ENCODE data around the gene CYTIP. TPM values are rescaled to one million over a fixed set of nuclear protein-coding genes. Genes with fewer than 3 reads are reported as not detected.

Gene CYTIP
- polyA plus RNA-seq, 2 of the 4 experiments (the other 2 are of a cell fraction), result 0.34 TPM; not detected in 1

DNA sequence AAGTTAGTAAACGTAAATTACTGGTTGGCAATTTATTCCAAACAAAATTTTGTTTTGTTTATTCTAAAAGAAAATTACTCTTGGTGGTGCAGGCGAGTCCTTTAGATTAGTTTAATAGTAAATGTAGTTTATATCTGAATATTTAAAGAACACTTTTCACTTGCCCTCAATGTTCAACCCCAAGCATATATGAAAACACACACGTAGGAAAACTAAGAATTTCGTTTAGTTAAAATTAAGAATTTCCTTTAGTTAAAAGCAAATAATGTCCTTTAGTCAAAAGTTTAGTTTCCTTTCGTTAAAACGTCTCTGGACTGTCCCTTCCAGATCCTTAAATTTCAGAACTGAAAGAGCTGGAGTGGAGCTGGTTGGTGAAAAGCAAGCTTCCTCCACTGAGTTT, 19.1 kb upstream of the CYTIP start:
- no peak for DNase-seq (ENCODE audit: low read depth in 1 of 2, low spot score in 1 of 2)
- ATAC-seq, result no peak
- TF ChIP-seq RFX5 (IDR thresholded peaks at IDR 0.05) (no peak), SREBF2 (IDR thresholded peaks at IDR 0.05) (no peak), TP53 (CRISPR knock-in tag; IDR thresholded peaks at IDR 0.05) (no peak), ZC3H11A (IDR thresholded peaks at IDR 0.05) (no peak), EP300 (IDR thresholded peaks at IDR 0.05) (no peak), MAFK (IDR thresholded peaks at IDR 0.05; ENCODE audit: partially characterized antibody) (no peak), ZSCAN20 (CRISPR knock-in tag; IDR thresholded peaks at IDR 0.05) (no peak), JUNB (IDR thresholded peaks at IDR 0.05) (no peak), POLR2A (IDR thresholded peaks at IDR 0.05; ENCODE audit: low read length) (no peak), CBX8 (IDR thresholded peaks at IDR 0.05) (no peak), HOXB13 (CRISPR knock-in tag; IDR thresholded peaks at IDR 0.05; ENCODE audit: low read depth) (no peak), FOXS1 (CRISPR knock-in tag; IDR thresholded peaks at IDR 0.05) (no peak)
- TF ChIP-seq, protein P1, sequence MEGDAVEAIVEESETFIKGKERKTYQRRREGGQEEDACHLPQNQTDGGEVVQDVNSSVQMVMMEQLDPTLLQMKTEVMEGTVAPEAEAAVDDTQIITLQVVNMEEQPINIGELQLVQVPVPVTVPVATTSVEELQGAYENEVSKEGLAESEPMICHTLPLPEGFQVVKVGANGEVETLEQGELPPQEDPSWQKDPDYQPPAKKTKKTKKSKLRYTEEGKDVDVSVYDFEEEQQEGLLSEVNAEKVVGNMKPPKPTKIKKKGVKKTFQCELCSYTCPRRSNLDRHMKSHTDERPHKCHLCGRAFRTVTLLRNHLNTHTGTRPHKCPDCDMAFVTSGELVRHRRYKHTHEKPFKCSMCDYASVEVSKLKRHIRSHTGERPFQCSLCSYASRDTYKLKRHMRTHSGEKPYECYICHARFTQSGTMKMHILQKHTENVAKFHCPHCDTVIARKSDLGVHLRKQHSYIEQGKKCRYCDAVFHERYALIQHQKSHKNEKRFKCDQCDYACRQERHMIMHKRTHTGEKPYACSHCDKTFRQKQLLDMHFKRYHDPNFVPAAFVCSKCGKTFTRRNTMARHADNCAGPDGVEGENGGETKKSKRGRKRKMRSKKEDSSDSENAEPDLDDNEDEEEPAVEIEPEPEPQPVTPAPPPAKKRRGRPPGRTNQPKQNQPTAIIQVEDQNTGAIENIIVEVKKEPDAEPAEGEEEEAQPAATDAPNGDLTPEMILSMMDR (IDR thresholded peaks at IDR 0.05), result no peak
- peaks cover 22% of the 10 kb centered on the region for H3K4me1 ChIP-seq
- 83% methylated on average over 6 of the region's 6 CpGs for whole genome bisulfite sequencing (ENCODE audit: missing lambda C conversion rate)
- no peak overlapping the region for H3K4me3 ChIP-seq
- H3K27ac ChIP-seq, result no peak overlapping the region
- H3K4me2 ChIP-seq, result no peak overlapping the region
- no peak for FAIRE-seq
- ChIA-PET POLR2A (no interaction called here), CTCF (no interaction called here)
- no peaks in the 10 kb centered on the region for H3K9me3 ChIP-seq

GRCh38 chr2:157460897-157461296, 17.0 kb upstream of the CYTIP start:
- no peak for DNase-seq (ENCODE audit: low read depth in 1 of 2, low spot score in 1 of 2)
- POLR2A ChIA-PET, result no interaction called here
- CTCF ChIA-PET, result interaction anchor here (1.0 kb wide), 1 partner anchor 133 kb away, joined by 3 read pairs; no protein-coding TSS in a partner anchor
- no peaks in the 10 kb centered on the region for H3K9me3 ChIP-seq
- peak overlapping the region; percentile 70 for H3K4me2 ChIP-seq
- H3K4me1 ChIP-seq, result peaks cover 22% of the 10 kb centered on the region
- WGBS (ENCODE audit: missing lambda C conversion rate), result 31% methylated on average over 1 of the region's 1 CpG
- peak overlapping the region; percentile 49 to 56; a peak in 4 of 6 replicates for H3K27ac ChIP-seq
- ATAC-seq, result no peak
- H3K4me3 ChIP-seq, result no peak overlapping the region
- TF ChIP-seq FOXS1 (CRISPR knock-in tag; IDR thresholded peaks at IDR 0.05) (no peak), POLR2AphosphoS2 (conservative IDR thresholded peaks at IDR 0.05; ENCODE audit: low read length) (no peak), NFE2L2 (conservative IDR thresholded peaks at IDR 0.05; ENCODE audit: low read length) (no peak), CHD2 (IDR thresholded peaks at IDR 0.05; ENCODE audit: low read length, partially characterized antibody) (no peak), E2F6 (IDR thresholded peaks at IDR 0.05; ENCODE audit: borderline replicate concordance, low read depth) (no peak)
- no peak for FAIRE-seq

DNA sequence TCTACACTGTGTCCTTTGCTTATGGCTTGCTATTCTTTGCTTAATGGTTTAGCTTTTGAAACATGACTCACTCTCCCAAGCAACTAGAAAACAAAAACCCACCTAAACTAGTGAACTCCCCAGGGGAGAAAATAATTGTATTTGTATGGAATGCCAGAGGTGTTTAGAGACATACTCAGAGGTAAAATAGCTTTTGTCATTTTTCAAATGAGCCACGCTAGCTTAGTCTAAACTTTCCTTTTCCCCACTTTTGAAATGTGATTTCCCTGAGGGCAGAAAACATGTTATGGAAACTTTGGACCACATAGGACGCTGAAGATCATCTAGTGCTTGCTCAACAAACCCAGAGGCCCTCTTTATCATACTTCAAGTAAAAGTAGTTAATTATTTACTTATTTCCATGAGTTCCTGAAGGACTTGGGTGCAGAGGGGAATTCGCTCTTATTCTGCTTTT, 16.5 kb upstream of the CYTIP start:
- FAIRE-seq (no peak), ATAC-seq (peak; percentile 86 to 89), DNase-seq (ENCODE audit: low read depth in 1 of 2, low spot score in 1 of 2) (peak; percentile 12 to 73)
- TF ChIP-seq NPAS2 (CRISPR knock-in tag; IDR thresholded peaks at IDR 0.05; ENCODE audit: borderline replicate concordance) (no peak), EP300 (IDR thresholded peaks at IDR 0.05) (peak in 1 of 2 experiments; percentile 33; a peak in 1 of 5 replicates), BCL3 (IDR thresholded peaks at IDR 0.05) (0 out of 3 replicates have a peak, but pooled peaks have one; percentile 38), CEBPB (IDR thresholded peaks at IDR 0.05) (peak; percentile 57 to 59; a peak in 2 of 4 replicates), PHF8 (IDR thresholded peaks at IDR 0.05; ENCODE audit: borderline replicate concordance, low read depth) (no peak), FOSL2 (IDR thresholded peaks at IDR 0.05) (peak; percentile 17; the same call in 1 of the 2 replicates), FOSL2 (CRISPR knock-in tag; IDR thresholded peaks at IDR 0.05) (peak; percentile 56), JUN (IDR thresholded peaks at IDR 0.05) (peak in 1 of 2 experiments; percentile 27; a peak in 1 of 5 replicates), EHF (CRISPR knock-in tag; IDR thresholded peaks at IDR 0.05) (no peak)
- WGBS (ENCODE audit: missing lambda C conversion rate), result 1% methylated on average over 3 of the region's 3 CpGs
- H3K4me1 ChIP-seq, result peaks cover 22% of the 10 kb centered on the region
- POLR2A ChIA-PET, result no interaction called here
- H3K4me3 ChIP-seq, result no peak overlapping the region
- peak overlapping the region; percentile 49 to 56; a peak in 3 of 6 replicates for H3K27ac ChIP-seq
- CTCF ChIA-PET, result interaction anchor here (1.0 kb wide), 1 partner anchor 132 kb away, joined by 3 read pairs; no protein-coding TSS in a partner anchor
- no peaks in the 10 kb centered on the region for H3K9me3 ChIP-seq
- peak overlapping the region; percentile 70 for H3K4me2 ChIP-seq

Data from A549 (cell line).